CD14-positive monocyte (primary cell): Measurements from ENCODE around the gene RILPL1. TPM values are rescaled to one million over a fixed set of nuclear protein-coding genes. Genes with fewer than 3 reads are reported as not detected.
"Not testable (repeated sequence)": the region's sequence is repeated elsewhere in the genome, so short reads cannot be mapped to it uniquely, and the experiment has no call there.

Experiments
- DNase-seq, 3 donors: peaks; one replicate each; pipeline ENCODE4 v3.0.0-alpha.2; 2011 to 2022
- H2AFZ ChIP-seq: 2 replicates; pipeline ENCODE4 v1.6.0; 2012; ENCODE audit warnings: mild to moderate bottlenecking, low read depth, low read length, inconsistent platforms; ENCODE audit not compliant: insufficient read depth, poor library complexity, severe bottlenecking
- H3K27ac ChIP-seq, 2 donors: 1 replicate in 1 of 2; 2 replicates in 1 of 2; pipeline ENCODE4 v1.5.1; 2012 to 2013; ENCODE audit warnings: low read length in 2 of 2, control low read depth in 1 of 2, inconsistent platforms in 1 of 2, low read depth in 1 of 2, mild to moderate bottlenecking in 1 of 2
- H3K27me3 ChIP-seq, 2 donors: one replicate each; pipeline versions ENCODE4 v1.6.0 to v1.6.1; 2011 to 2013; ENCODE audit warnings: low read length in 2 of 2; ENCODE audit not compliant: control insufficient read depth in 2 of 2, insufficient read depth in 2 of 2
- H3K36me3 ChIP-seq, 2 donors: replicated peaks in 1 of 2; 1 replicate in 1 of 2; 2 replicates in 1 of 2; pipeline versions ENCODE4 v1.5.1 to v1.6.1; 2012 to 2013; ENCODE audit warnings: low read length in 2 of 2, control low read depth in 1 of 2, inconsistent platforms in 1 of 2, mild to moderate bottlenecking in 1 of 2; ENCODE audit not compliant: insufficient read depth in 2 of 2, control insufficient read depth in 1 of 2
- H3K4me1 ChIP-seq, 2 donors: 1 replicate in 1 of 2; 2 replicates in 1 of 2; pipeline versions ENCODE4 v1.5.1 to v1.6.1; 2012 to 2013; ENCODE audit warnings: low read length in 2 of 2, control low read depth in 1 of 2, inconsistent platforms in 1 of 2, mild to moderate bottlenecking in 1 of 2, moderate library complexity in 1 of 2; ENCODE audit not compliant: insufficient read depth in 2 of 2, control insufficient read depth in 1 of 2
- H3K4me2 ChIP-seq: replicated peaks from 2 replicates; pipeline ENCODE3; 2012; ENCODE audit warnings: low read length, moderate library complexity, mild to moderate bottlenecking; ENCODE audit not compliant: poor library complexity, severe bottlenecking; ENCODE audit errors: extremely low read depth
- H3K4me3 ChIP-seq, 3 experiments: fragments of 200-600 bp in 1 of 3; sonication (generic) in 1 of 3; replicated peaks in 1 of 3; 1 replicate in 2 of 3; 2 replicates in 1 of 3; pipeline ENCODE4 v1.5.1; 2011 to 2013; ENCODE audit warnings: low read length in 3 of 3, mild to moderate bottlenecking in 3 of 3, control low read depth in 2 of 3, low read depth in 2 of 3, inconsistent platforms in 1 of 3, moderate library complexity in 1 of 3
- H3K79me2 ChIP-seq: 2 replicates; pipeline ENCODE4 v1.6.0; 2012; ENCODE audit warnings: mild to moderate bottlenecking, control low read depth, inconsistent platforms, low read length, moderate library complexity; ENCODE audit not compliant: insufficient read depth
- H3K9ac ChIP-seq: 2 replicates; pipeline ENCODE4 v1.6.0; 2017; ENCODE audit warnings: low read length, mild to moderate bottlenecking; ENCODE audit not compliant: insufficient read depth, poor library complexity, severe bottlenecking
- H3K9me3 ChIP-seq, 2 donors: replicated peaks in 1 of 2; 1 replicate in 1 of 2; 2 replicates in 1 of 2; pipeline versions ENCODE4 v1.5.1 to v1.6.1; 2012 to 2013; ENCODE audit warnings: low read length in 2 of 2, control low read depth in 1 of 2; ENCODE audit not compliant: control insufficient read depth in 1 of 2, insufficient read depth in 1 of 2
- H4K20me1 ChIP-seq: 2 replicates; pipeline ENCODE4 v1.6.0; 2012; ENCODE audit warnings: mild to moderate bottlenecking, low read length, control low read depth, moderate library complexity; ENCODE audit not compliant: insufficient read depth
- H3K27ac Mint-ChIP-seq, 7 donors: one replicate each; pipeline ENCODE4 v1.8.0; 2020; ENCODE audit warnings: mild to moderate bottlenecking in 7 of 7, mixed read lengths in 7 of 7, moderate library complexity in 6 of 7, inconsistent platforms in 2 of 7
- H3K27me3 Mint-ChIP-seq, 3 donors: one replicate each; pipeline ENCODE4 v1.8.0; 2021 to 2022; ENCODE audit warnings: low read depth in 3 of 3, mild to moderate bottlenecking in 3 of 3, mixed read lengths in 3 of 3, moderate library complexity in 3 of 3, inconsistent platforms in 1 of 3
- H3K36me3 Mint-ChIP-seq, 2 donors: one replicate each; pipeline ENCODE4 v1.8.0; 2020; ENCODE audit warnings: mixed read lengths in 2 of 2, inconsistent platforms in 1 of 2, mild to moderate bottlenecking in 1 of 2
- H3K4me1 Mint-ChIP-seq: one replicate; pipeline ENCODE4 v1.8.0; 2020; ENCODE audit warnings: mild to moderate bottlenecking, mixed read lengths
- H3K4me3 Mint-ChIP-seq, 2 donors: one replicate each; pipeline ENCODE4 v1.8.0; 2020; ENCODE audit warnings: mild to moderate bottlenecking in 2 of 2, mixed read lengths in 2 of 2, moderate library complexity in 1 of 2
- H3K9me3 Mint-ChIP-seq, 7 donors: one replicate each; pipeline ENCODE4 v1.8.0; 2020 to 2022; ENCODE audit warnings: mixed read lengths in 7 of 7, mild to moderate bottlenecking in 6 of 7, moderate library complexity in 6 of 7, inconsistent platforms in 2 of 7
- CTCF ChIP-seq: fragments of 200-600 bp; IDR thresholded peaks from one replicate; pipeline ENCODE4 v1.8.0; 2022; ENCODE audit warnings: antibody characterized with exemption, mild to moderate bottlenecking
- WGBS: methylation state at CpG from one replicate; pipeline ENCODE4 v1.1.5; 2013; ENCODE audit warnings: missing lambda C conversion rate; ENCODE audit not compliant: insufficient coverage; 5-methylcytosine and 5-hydroxymethylcytosine counted together
- intact Hi-C, 2 donors: fragments of 100-400 bp; cut with micrococcal nuclease; formaldehyde crosslinking; loops; one replicate each; pipeline versions ENCODE4 v1.15.0 to v1.15.1; 2023
- polyA plus RNA-seq, 3 donors: library from polyadenylated mRNA; depleted of rRNA in 1 of 3; unstranded in 2 of 3; stranded (reverse) in 1 of 3; fragments of 300-500 nt in 2 of 3; fragments of >200 nt in 1 of 3; fragmentation: Illumina TruSeq in 2 of 3; gene quantifications; 1 replicate in 2 of 3; 2 replicates in 1 of 3; pipeline ENCODE4 v1.2.3, GENCODE V29; 2012 to 2021

RILPL1 gene
- polyA plus RNA-seq, 3 donors = 1.2 TPM; not detected in 2

- intact Hi-C loops = loop anchor here (2.0 to 5.0 kb wide), 3 partner anchors 15 to 46 kb away; no protein-coding TSS in a partner anchor
Measured at GRCh38 chr12:123433615-123434014, 99.9 kb downstream of the RILPL1 start.

DNA sequence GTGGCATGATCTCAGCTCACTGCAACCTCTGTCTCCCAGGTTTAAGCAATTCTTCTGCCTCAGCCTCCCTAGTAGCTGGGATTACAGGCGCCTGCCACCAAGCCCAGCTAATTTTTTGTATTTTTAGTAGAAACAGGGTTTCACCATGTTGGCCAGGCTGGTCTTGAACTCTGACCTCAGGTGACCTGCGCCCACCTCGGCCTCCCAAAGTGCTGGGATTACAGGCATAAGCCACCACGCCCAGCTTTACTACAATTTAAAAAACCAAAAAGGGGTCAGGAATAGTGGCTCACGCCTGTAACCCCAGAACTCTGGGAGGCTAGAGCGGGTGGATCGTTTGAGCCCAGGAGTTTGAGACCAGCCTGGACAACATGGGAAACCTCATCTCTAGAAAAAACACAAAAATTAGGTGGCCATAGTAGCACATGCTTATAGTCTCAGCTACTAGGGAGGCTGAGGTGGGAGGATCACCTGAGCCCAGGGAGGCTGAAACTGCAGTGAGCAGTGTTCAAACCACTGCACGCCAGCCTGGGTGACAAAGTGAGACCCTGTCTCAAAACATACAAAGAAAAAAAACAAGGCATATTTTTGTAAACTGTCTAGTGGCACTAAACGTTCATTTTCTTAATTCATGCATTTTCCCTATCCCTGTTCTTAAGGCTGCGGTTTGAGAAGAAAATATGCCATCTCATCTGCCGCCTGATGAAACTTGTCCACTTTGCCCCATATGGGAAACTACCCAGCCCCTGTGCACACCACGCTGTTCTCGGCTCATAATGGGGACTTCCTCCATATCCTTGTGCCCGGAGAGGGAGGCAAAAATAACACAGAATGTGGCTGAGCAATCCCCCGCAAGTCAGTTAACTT, 101.3 kb downstream of the RILPL1 start:
- intact Hi-C loops = loop anchor here (1.0 to 5.0 kb wide), 5 partner anchors 16 to 69 kb away; no protein-coding TSS in a partner anchor
- H3K27me3 ChIP-seq, H2AFZ ChIP-seq, H3K27me3 Mint-ChIP-seq, H3K9me3 Mint-ChIP-seq, H3K9me3 ChIP-seq: not testable (repeated sequence)
- Histone ChIP-seq H3K9ac (peak overlapping the region; percentile 96), H3K79me2 (peaks cover 97% of the 10 kb centered on the region), H3K27ac (peak overlapping the region; percentile 96 to 97), H3K4me2 (peak overlapping the region; percentile 70), H3K4me3 (peak overlapping the region; percentile 72 to 98 (median 93)), H4K20me1 (peaks cover 89% of the 10 kb centered on the region), H3K36me3 (peaks cover 23 to 41% of the 10 kb centered on the region in 2 donors), H3K4me1 (peaks cover 47 to 50% of the 10 kb centered on the region in 2 donors)
- peaks cover 48% of the 10 kb centered on the region for H3K4me1 Mint-ChIP-seq
- peaks cover 41 to 64% of the 10 kb centered on the region in 2 donors for H3K36me3 Mint-ChIP-seq
- WGBS = 48% methylated on average over 6 of the region's 15 CpGs
- H3K27ac Mint-ChIP-seq = peak overlapping the region; percentile 98 to 100 (median 99)
- peak overlapping the region; percentile 98 to 99 for H3K4me3 Mint-ChIP-seq
- peak; percentile 90 to 98 (median 91) for DNase-seq

More at GRCh38 chr12:123433615-123434014, 99.9 kb downstream of the RILPL1 start:
- Histone ChIP-seq H3K36me3 (peaks cover 14 to 26% of the 10 kb centered on the region in 2 donors), H3K27me3 (no peaks in the 10 kb centered on the region), H3K9ac (peak overlapping the region; percentile 96), H2AFZ (no peak overlapping the region), H3K4me2 (peak overlapping the region; percentile 70), H3K79me2 (peaks cover 90% of the 10 kb centered on the region), H4K20me1 (peaks cover 75% of the 10 kb centered on the region), H3K4me1 (peaks cover 56 to 58% of the 10 kb centered on the region in 2 donors), H3K27ac (peak overlapping the region; percentile 96 to 97), H3K4me3 (peak overlapping the region; percentile 72 to 98 (median 93)), H3K9me3 (no peaks in the 10 kb centered on the region)
- peaks cover 0 to 2% (median 0%) of the 10 kb centered on the region in 7 donors for H3K9me3 Mint-ChIP-seq
- H3K4me3 Mint-ChIP-seq = peak overlapping the region; percentile 98 to 99
- DNase-seq = no peak
- H3K27me3 Mint-ChIP-seq = no peaks in the 10 kb centered on the region
- peaks cover 55% of the 10 kb centered on the region for H3K4me1 Mint-ChIP-seq
- WGBS = no CpG with 5 or more reads among the region's 6 CpGs
- peaks cover 29 to 49% of the 10 kb centered on the region in 2 donors for H3K36me3 Mint-ChIP-seq
- H3K27ac Mint-ChIP-seq = peak overlapping the region; percentile 98 to 100 (median 99)
- no peak for TF ChIP-seq CTCF

DNA sequence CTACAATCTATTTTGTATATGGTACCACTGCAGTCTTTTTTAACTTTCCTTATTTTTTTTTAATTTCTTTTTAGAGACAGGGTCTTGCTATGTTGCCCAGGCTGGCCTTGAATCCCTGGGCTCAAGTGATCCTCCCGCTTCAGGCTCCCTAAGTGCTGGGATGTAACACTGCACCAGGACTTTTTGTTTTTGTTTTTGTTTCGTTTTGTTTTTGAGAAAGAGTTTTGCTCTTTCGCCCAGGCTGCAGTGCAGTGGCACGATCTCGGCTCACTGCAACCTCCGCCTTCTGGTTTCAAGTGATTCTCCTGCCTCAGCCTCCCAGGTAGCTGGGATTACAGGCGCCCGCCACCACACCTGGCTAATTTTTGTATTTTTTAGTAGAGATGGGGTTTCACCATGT, 104.4 kb downstream of the RILPL1 start:
- intact Hi-C loops, H3K27ac ChIP-seq, H3K9ac ChIP-seq, H3K9me3 Mint-ChIP-seq, H3K27me3 ChIP-seq, H3K4me3 Mint-ChIP-seq, H3K9me3 ChIP-seq, H3K27me3 Mint-ChIP-seq, H3K4me3 ChIP-seq, H2AFZ ChIP-seq, H3K4me2 ChIP-seq, DNase-seq: not testable (repeated sequence)
- peaks cover 28 to 29% of the 10 kb centered on the region in 2 donors for H3K4me1 ChIP-seq
- H3K4me1 Mint-ChIP-seq = peaks cover 31% of the 10 kb centered on the region
- WGBS = 98% methylated on average over 6 of the region's 8 CpGs
- peak overlapping the region in 4 of 7 donors; percentile 46 to 83 (median 50) for H3K27ac Mint-ChIP-seq
- peaks cover 100% of the 10 kb centered on the region for H3K79me2 ChIP-seq
- H3K36me3 ChIP-seq = peaks cover 28 to 64% of the 10 kb centered on the region in 2 donors
- H4K20me1 ChIP-seq = peaks cover 98% of the 10 kb centered on the region
- H3K36me3 Mint-ChIP-seq = peaks cover 52 to 76% of the 10 kb centered on the region in 2 donors
